IPS DF 6.9 (cell line): Measurements from ENCODE around the gene DUSP7.

ENCODE experiments used
- DNase-seq: peaks from one replicate; pipeline ENCODE4 v3.0.0-alpha.2; 2013; ENCODE audit warnings: low read depth, low spot score
- H3K27ac ChIP-seq: one replicate; pipeline ENCODE4 v1.5.1; 2013; ENCODE audit warnings: low read length, control low read depth
- H3K27me3 ChIP-seq: 2 replicates; pipeline ENCODE4 v1.6.1; 2013; ENCODE audit warnings: mild to moderate bottlenecking, low read length; ENCODE audit not compliant: control insufficient read depth, insufficient read depth
- H3K36me3 ChIP-seq: 2 replicates; pipeline ENCODE4 v1.6.1; 2013; ENCODE audit warnings: low read length; ENCODE audit not compliant: control insufficient read depth, insufficient read depth
- H3K4me1 ChIP-seq: 2 replicates; pipeline ENCODE4 v1.6.1; 2013; ENCODE audit warnings: low read length; ENCODE audit not compliant: control insufficient read depth, insufficient read depth
- H3K4me3 ChIP-seq: 2 replicates; pipeline ENCODE4 v1.5.1; 2013; ENCODE audit warnings: mild to moderate bottlenecking, low read length
- H3K9me3 ChIP-seq: 2 replicates; pipeline ENCODE4 v1.6.1; 2013; ENCODE audit warnings: low read length, inconsistent platforms; ENCODE audit not compliant: control insufficient read depth, insufficient read depth
- WGBS: extraction: QIAGEN DNeasy Blood & Tissue Kit; methylation state at CpG from one replicate; pipeline ENCODE4 v1.1.7; 2013; ENCODE audit warnings: mixed read lengths, missing lambda C conversion rate; ENCODE audit not compliant: insufficient read length, insufficient coverage; 5-methylcytosine and 5-hydroxymethylcytosine counted together

The DUSP7 gene

DNA sequence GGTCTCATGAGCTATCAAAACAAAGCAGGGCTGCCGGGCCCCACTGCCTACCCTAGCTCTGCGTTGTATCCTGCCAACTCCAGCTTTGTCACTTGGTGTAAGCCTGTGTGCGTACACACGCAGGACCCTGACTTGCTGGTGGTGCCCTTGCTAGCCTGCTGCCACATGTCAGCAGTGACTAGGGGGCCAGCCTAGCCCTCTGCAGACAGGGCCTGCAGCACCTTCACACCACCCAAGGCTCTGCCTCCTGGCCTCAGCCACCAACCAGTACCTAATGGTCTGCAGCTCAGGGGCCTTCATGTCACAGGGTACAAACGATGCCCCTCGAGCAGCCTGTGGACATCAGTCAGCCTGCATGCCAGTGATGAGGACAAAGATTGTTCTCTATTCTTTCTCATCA lies 30.1 kb upstream of the DUSP7 start:
- Histone ChIP-seq H3K4me3 (no peak overlapping the region), H3K27ac (no peak overlapping the region), H3K36me3 (no peaks in the 10 kb centered on the region), H3K9me3 (no peaks in the 10 kb centered on the region), H3K4me1 (no peaks in the 10 kb centered on the region), H3K27me3 (no peaks in the 10 kb centered on the region)
- no CpG with 5 or more reads among the region's 6 CpGs for WGBS
- no peak for DNase-seq

- WGBS, result no CpG with 5 or more reads among the region's 10 CpGs
- H3K27me3 ChIP-seq, result no peaks in the 10 kb centered on the region
- no peaks in the 10 kb centered on the region for H3K36me3 ChIP-seq
- no peak overlapping the region for H3K27ac ChIP-seq
- no peaks in the 10 kb centered on the region for H3K4me1 ChIP-seq
- no peak overlapping the region for H3K4me3 ChIP-seq
- H3K9me3 ChIP-seq, result no peaks in the 10 kb centered on the region
- no peak for DNase-seq
These were observed 29.4 kb upstream of the DUSP7 start for GRCh38 chr3:52085681-52086282.

DNA sequence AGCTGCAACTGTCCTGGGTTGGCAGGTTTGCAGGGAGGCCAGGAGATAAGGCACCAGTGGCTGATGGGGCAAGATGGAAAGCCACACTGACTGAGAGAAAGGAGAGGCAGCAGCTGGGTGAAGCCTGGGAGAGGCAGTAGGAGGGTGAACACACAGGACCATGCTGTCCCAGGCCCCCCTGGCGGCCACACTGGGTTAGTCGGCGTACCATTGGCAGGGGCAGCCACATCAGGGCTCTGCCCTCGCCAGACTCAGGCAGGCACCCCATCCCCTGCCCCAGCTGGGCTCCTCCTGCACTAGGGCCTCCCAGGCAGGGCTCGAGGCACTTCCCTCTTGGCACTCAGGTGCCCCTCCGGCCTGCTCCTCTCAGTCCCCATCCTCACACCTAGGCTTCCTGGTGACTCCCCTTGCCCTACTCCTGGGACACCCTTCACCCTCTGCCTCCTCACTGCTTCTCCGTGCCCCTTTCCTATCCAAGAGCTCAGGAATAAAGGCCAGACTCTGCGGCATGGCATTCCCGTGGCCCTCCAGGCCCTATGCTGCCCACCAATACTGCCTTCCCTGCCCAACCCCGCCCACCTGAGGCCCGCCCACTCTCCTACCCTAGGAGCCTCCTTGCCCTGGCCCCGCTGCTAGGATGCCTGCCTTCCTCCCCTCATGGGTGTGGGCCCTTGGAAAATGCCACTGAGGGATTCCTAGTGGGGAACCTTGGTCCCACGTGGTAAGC lies 28.7 kb upstream of the DUSP7 start:
- H3K9me3 ChIP-seq, result no peaks in the 10 kb centered on the region
- no peak overlapping the region for H3K27ac ChIP-seq
- no CpG with 5 or more reads among the region's 13 CpGs for WGBS
- no peak for DNase-seq
- no peak overlapping the region for H3K4me3 ChIP-seq
- H3K4me1 ChIP-seq, result no peaks in the 10 kb centered on the region
- H3K27me3 ChIP-seq, result no peaks in the 10 kb centered on the region
- no peaks in the 10 kb centered on the region for H3K36me3 ChIP-seq

DNA sequence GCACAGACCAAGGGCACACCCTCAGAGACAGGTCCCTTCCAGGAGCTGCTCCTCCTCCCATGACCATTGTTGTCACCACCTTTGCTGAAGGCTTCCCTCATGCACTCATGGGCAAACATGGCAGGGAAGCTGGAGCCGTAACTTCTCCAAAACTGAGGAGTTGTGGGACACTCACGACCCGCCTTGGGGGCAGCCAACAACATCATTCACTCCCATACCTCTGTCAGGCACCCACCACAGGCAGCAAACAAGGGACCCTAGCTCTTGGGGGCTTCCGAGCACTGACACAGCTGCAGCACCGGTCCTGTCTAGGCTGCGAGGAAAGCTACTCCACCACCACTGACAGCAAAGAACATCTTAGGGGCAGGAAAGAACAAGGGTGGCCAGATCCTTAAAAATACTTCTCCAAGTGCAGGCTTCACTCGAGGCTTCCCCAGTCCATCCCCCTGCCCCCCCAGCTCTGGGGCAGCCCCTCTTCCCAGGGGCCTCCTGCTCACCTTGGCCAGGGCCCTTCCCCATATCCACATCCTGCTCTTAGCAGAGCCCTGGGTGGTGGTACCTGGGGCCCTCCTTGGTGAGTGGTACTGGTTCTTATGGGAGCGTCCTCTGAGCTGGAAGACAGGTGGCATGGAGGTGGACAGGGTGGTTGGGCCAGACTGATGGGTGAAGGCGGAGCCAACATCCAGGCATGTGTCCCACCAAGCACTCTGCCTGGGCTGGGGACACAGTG lies 28.0 kb upstream of the DUSP7 start:
- Histone ChIP-seq H3K4me3 (no peak overlapping the region), H3K4me1 (no peaks in the 10 kb centered on the region)
- WGBS, result no CpG with 5 or more reads among the region's 9 CpGs

DNA sequence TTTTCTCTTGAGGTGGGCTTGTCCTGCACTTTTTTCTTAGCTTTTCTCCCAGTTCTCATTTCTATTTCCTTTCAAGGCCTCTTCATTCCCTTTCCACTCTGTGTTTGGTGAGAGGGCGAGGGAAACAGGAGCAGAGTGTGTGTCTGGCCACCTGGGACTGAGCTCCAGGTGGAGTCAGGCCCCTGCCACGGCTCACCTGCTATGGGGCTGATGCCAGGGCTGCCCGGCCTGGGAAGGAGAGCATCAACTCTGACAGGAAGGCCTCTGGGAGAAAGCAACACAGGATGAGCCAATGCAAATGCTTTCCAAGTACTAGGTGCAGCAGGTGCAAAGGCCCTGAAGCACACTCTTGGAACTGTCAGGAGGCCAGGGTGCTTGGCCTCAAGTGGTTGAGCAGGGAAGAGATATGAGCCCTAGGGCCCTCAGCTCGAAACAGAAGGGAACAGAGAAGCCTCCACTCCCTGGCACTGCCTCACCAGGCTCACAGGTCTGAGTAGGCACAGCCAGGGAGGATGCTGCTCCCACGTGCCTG lies 27.3 kb upstream of the DUSP7 start:
- no CpG with 5 or more reads among the region's 5 CpGs for WGBS
- Histone ChIP-seq H3K27me3 (no peaks in the 10 kb centered on the region), H3K27ac (no peak overlapping the region), H3K4me3 (no peak overlapping the region), H3K4me1 (no peaks in the 10 kb centered on the region), H3K9me3 (no peaks in the 10 kb centered on the region), H3K36me3 (no peaks in the 10 kb centered on the region)
- DNase-seq, result no peak

More for the DNA sequence above, 28.0 kb upstream of the DUSP7 start:
- DNase-seq, result no peak
- H3K27me3 ChIP-seq, result no peaks in the 10 kb centered on the region
- H3K36me3 ChIP-seq, result no peaks in the 10 kb centered on the region
- H3K9me3 ChIP-seq, result no peaks in the 10 kb centered on the region
- no peak overlapping the region for H3K27ac ChIP-seq

GRCh38 chr3:52082951-52083350 lies 26.6 kb upstream of the DUSP7 start:
- Histone ChIP-seq H3K27me3 (no peaks in the 10 kb centered on the region), H3K9me3 (no peaks in the 10 kb centered on the region), H3K4me3 (no peak overlapping the region), H3K4me1 (no peaks in the 10 kb centered on the region), H3K36me3 (no peaks in the 10 kb centered on the region), H3K27ac (no peak overlapping the region)
- no peak for DNase-seq
- no CpG with 5 or more reads among the region's 8 CpGs for WGBS

- Histone ChIP-seq H3K36me3 (no peaks in the 10 kb centered on the region), H3K27ac (no peak overlapping the region), H3K9me3 (no peaks in the 10 kb centered on the region), H3K4me3 (no peak overlapping the region), H3K27me3 (no peaks in the 10 kb centered on the region), H3K4me1 (no peaks in the 10 kb centered on the region)
- DNase-seq, result no peak
- no CpG with 5 or more reads among the region's 21 CpGs for WGBS
These were observed 24.7 kb upstream of the DUSP7 start for GRCh38 chr3:52080830-52081719.

- Histone ChIP-seq H3K9me3 (no peaks in the 10 kb centered on the region), H3K27me3 (no peaks in the 10 kb centered on the region), H3K36me3 (no peaks in the 10 kb centered on the region), H3K4me1 (no peaks in the 10 kb centered on the region), H3K27ac (no peak overlapping the region), H3K4me3 (no peak overlapping the region)
- no CpG with 5 or more reads among the region's 5 CpGs for WGBS
- DNase-seq, result no peak
These were observed 23.6 kb upstream of the DUSP7 start for GRCh38 chr3:52079958-52080357.

- H3K4me3 ChIP-seq, result no peak overlapping the region
- no CpG with 5 or more reads among the region's 19 CpGs for WGBS
- peaks cover 3% of the 10 kb centered on the region; the same call in 1 of the 2 replicates for H3K36me3 ChIP-seq
- H3K27me3 ChIP-seq, result no peaks in the 10 kb centered on the region
- no peak overlapping the region for H3K27ac ChIP-seq
- H3K4me1 ChIP-seq, result no peaks in the 10 kb centered on the region
- DNase-seq, result no peak
- no peaks in the 10 kb centered on the region for H3K9me3 ChIP-seq
These were observed 22.6 kb upstream of the DUSP7 start for GRCh38 chr3:52078781-52079560.
